ENCODE data around the gene TPM1.
"Not testable (repeated sequence)": the region's sequence is repeated elsewhere in the genome, so short reads cannot be mapped to it uniquely, and the experiment has no call there.

The TPM1 gene

GRCh38 chr15:63099581-63099980 lies 57.0 kb downstream of the TPM1 start:
- DNase-seq, result not testable (repeated sequence)

DNA sequence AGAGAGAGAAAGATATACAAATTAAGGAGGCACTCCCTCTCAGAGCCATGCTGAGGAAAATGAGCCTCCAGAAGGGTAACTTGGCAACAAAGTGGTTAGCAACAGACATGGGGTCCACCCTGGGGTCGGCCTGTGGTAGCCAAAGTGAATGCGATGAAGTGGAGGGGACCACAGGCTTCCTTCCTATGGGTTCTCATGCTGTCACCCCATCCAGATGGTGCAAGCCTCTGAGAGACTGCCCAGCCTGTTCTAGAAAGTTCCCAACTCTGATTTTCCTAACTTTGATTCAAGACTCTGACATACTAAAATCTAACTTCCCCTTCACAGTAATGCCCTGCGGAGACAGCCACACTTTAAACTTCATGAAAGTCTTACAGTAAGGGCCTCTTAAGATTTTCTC lies 60.9 kb downstream of the TPM1 start:
- no peak for DNase-seq

DNA sequence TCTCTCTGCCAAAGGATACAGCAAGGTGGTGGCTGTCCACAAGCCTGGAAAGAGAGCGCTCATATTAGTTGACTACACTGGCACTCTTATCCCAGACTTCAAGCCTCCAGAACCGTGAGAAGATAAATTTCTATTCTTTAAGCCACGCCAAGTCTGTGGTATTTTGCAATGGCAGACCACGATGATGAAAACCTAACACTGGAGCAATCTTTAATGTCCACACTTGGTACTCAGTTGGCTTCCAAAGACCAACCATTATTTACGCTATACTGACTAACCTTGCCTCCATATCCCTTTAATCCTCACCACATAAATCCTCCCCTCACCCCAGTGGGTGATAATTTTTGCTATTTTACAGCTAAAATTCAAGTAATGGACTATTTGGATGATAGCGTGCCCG lies 62.2 kb downstream of the TPM1 start:
- no peak for DNase-seq

GRCh38 chr15:63105354-63105753 lies 62.8 kb downstream of the TPM1 start:
- DNase-seq, result not testable (repeated sequence)

DNA sequence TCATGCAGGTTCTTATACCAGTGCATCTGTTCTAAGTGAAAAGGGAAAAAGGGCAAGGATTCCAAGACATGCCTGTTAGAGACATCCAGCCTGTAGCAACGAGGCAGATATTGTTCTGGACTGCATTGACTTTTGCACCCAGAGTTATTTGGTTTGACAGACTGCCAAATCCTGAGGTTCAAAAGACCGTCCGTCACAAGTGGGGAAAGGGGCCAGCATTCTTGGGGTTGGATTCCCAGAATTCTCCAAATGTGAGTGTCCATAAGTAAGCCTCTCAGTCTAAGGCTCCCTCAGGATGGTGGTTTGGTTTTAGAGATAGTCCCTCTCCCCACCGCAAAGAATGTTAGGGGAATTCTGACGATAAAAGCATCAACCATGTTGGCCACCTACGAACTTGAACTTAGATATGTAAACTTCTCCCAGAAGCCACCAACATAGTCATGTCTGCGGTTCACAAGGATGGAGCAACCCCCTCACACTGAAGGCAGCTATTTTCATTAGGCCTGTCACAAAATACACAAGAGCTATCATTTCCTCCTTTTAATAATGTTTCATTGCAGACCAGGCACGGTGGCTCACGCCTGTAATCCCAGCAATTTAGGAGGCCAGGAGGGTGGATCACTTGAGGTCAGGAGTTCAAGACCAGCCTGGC lies 65.5 kb downstream of the TPM1 start:
- DNase-seq, result no peak

GRCh38 chr15:63109498-63109897 lies 67.0 kb downstream of the TPM1 start:
- no peak for DNase-seq

GRCh38 chr15:63109920-63110319 lies 67.4 kb downstream of the TPM1 start:
- DNase-seq, result no peak

DNA sequence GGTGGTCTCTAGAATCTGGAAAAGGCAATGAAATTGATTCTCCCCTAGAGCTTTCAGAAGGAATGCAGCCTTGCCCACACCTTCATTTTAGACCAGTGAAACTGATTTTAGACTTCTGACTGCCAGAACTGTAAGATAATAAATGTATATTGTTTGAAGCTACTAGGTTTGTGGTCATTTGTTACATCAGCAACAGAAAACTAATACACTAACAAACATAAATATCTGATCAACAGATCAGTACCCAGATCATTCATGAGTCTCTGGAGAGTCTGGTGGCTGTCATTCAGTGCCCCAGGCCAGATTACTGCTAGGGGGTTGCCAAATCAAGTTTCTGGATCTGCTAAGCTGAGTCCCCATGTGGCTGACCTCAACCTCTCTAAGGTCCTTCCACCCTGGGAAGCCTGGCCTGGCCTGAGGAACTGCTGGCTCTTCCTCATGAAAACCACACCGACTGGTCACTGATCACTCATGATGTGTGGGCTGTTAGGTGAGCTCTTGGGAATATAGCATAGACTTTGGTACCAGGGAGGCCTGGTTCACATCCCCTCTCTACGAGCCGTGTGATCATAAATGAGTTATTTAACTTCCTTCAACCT lies 68.0 kb downstream of the TPM1 start:
- no peak for DNase-seq

GRCh38 chr15:63111481-63111880 lies 68.9 kb downstream of the TPM1 start:
- DNase-seq, result no peak

- no peak for DNase-seq
Measured at GRCh38 chr15:63112871-63113270, 70.3 kb downstream of the TPM1 start.

GRCh38 chr15:63114465-63114864 lies 71.9 kb downstream of the TPM1 start:
- no peak for DNase-seq

All from cerebellar nuclear complex (tissue), 1 donor.